B cell (primary cell): ENCODE data around the gene TFDP1. TPM values are rescaled to one million over a fixed set of nuclear protein-coding genes. Genes with fewer than 3 reads are reported as not detected.

Experiments used
- ATAC-seq: fragments of 200-7000 bp; cut with Tn5 transposase; one replicate; pipeline ENCODE4 v1.10.0; 2021; ENCODE audit warnings: low read depth, mild to moderate bottlenecking, moderate number of reproducible peaks, moderate library complexity
- CTCF ChIA-PET: fragments of 350-600 bp; sonication (Branson Sonifier 250); formaldehyde crosslinking; loops from one replicate; lab custom pipeline; 2021; ENCODE audit warnings: antibody characterized with exemption, inconsistent platforms; lab: Charles Lee
- POLR2A ChIA-PET: fragments of 350-600 bp; sonication (Branson Sonifier 250); formaldehyde crosslinking; loops from one replicate; lab custom pipeline; 2021; ENCODE audit warnings: antibody characterized with exemption; lab: Charles Lee
- DNase-seq: peaks from one replicate; pipeline ENCODE4 v3.0.0; 2013
- H2AFZ ChIP-seq: 2 replicates; pipeline ENCODE4 v1.6.1; 2012; ENCODE audit warnings: mild to moderate bottlenecking, low read depth, low read length; ENCODE audit not compliant: insufficient read depth, poor library complexity, severe bottlenecking
- H3K27ac ChIP-seq, 2 donors: 1 replicate in 1 of 2; 2 replicates in 1 of 2; pipeline ENCODE4 v1.5.1; 2012 to 2013; ENCODE audit warnings: low read length in 2 of 2, mild to moderate bottlenecking in 2 of 2, moderate library complexity in 1 of 2
- H3K27me3 ChIP-seq, 4 experiments: fragments of 200-600 bp in 1 of 4; sonication (generic) in 1 of 4; replicated peaks in 1 of 4; 1 replicate in 2 of 4; 2 replicates in 2 of 4; pipeline versions ENCODE4 v1.6.1 to v1.7.0; 2013 to 2016; ENCODE audit warnings: low read length in 3 of 4, mild to moderate bottlenecking in 2 of 4, mixed read lengths in 1 of 4, moderate library complexity in 1 of 4; ENCODE audit not compliant: insufficient read depth in 4 of 4, control insufficient read depth in 3 of 4; ENCODE audit errors: control extremely low read depth in 1 of 4
- H3K36me3 ChIP-seq, 2 experiments: replicated peaks in 1 of 2; 1 replicate in 1 of 2; 2 replicates in 1 of 2; pipeline versions ENCODE4 v1.6.1 to v1.7.1; 2013; ENCODE audit warnings: low read length in 1 of 2; ENCODE audit not compliant: insufficient read depth in 2 of 2, control insufficient read depth in 1 of 2; ENCODE audit errors: control extremely low read depth in 1 of 2, extremely low read depth in 1 of 2
- H3K4me1 ChIP-seq, 2 donors: fragments of 200-600 bp in 1 of 2; sonication (generic) in 1 of 2; 1 replicate in 1 of 2; 2 replicates in 1 of 2; pipeline versions ENCODE4 v1.5.1 to v1.6.1; 2013 to 2017; ENCODE audit warnings: low read length in 2 of 2; ENCODE audit not compliant: control insufficient read depth in 2 of 2, insufficient read depth in 2 of 2
- H3K4me2 ChIP-seq: replicated peaks from 2 replicates; pipeline ENCODE3; 2012; ENCODE audit warnings: mild to moderate bottlenecking, low read depth, low read length; ENCODE audit not compliant: poor library complexity, severe bottlenecking
- H3K4me3 ChIP-seq, 5 experiments: fragments of 200-600 bp in 1 of 5; sonication (generic) in 1 of 5; 1 replicate in 3 of 5; 2 replicates in 2 of 5; pipeline versions ENCODE4 v1.5.1 to v1.7.0; 2011 to 2016; ENCODE audit warnings: low read length in 4 of 5, mild to moderate bottlenecking in 4 of 5, low read depth in 2 of 5, control low read depth in 1 of 5, moderate library complexity in 1 of 5; ENCODE audit not compliant: insufficient read depth in 1 of 5; ENCODE audit errors: control extremely low read depth in 1 of 5, extremely low read depth in 1 of 5
- H3K79me2 ChIP-seq: fragments of 200-600 bp; sonication (generic); one replicate; pipeline ENCODE4 v1.6.0; 2016; ENCODE audit warnings: low read length; ENCODE audit not compliant: control insufficient read depth, insufficient read depth
- H3K9ac ChIP-seq: fragments of 200-600 bp; sonication (generic); 2 replicates; pipeline ENCODE4 v1.6.1; 2017; ENCODE audit warnings: mild to moderate bottlenecking, low read length, moderate library complexity
- H3K9me3 ChIP-seq, 3 donors: one replicate each; pipeline versions ENCODE4 v1.6.1 to v1.7.1; 2013; ENCODE audit warnings: low read length in 2 of 3; ENCODE audit not compliant: control insufficient read depth in 2 of 3, insufficient read depth in 1 of 3; ENCODE audit errors: control extremely low read depth in 1 of 3
- H4K20me1 ChIP-seq: 2 replicates; pipeline ENCODE4 v1.6.0; 2012; ENCODE audit warnings: mild to moderate bottlenecking, low read length; ENCODE audit not compliant: insufficient read depth, control insufficient read depth, poor library complexity, severe bottlenecking
- H3K27ac Mint-ChIP-seq: one replicate; pipeline ENCODE4 v1.8.0; 2021; ENCODE audit warnings: mixed read lengths
- H3K27me3 Mint-ChIP-seq: one replicate; pipeline ENCODE4 v1.8.0; 2021; ENCODE audit warnings: mixed read lengths
- H3K4me1 Mint-ChIP-seq: one replicate; pipeline ENCODE4 v1.8.0; 2021; ENCODE audit warnings: mixed read lengths
- H3K4me3 Mint-ChIP-seq: one replicate; pipeline ENCODE4 v1.8.0; 2021; ENCODE audit warnings: mixed read lengths
- H3K9me3 Mint-ChIP-seq: one replicate; pipeline ENCODE4 v1.8.0; 2022; ENCODE audit warnings: mixed read lengths; ENCODE audit not compliant: insufficient read depth
- EZH2 ChIP-seq: IDR thresholded peaks from 2 replicates; pipeline ENCODE4 v1.6.1; 2012; ENCODE audit warnings: borderline replicate concordance, low read depth, mild to moderate bottlenecking, moderate library complexity, low read length; ENCODE audit not compliant: insufficient read depth, poor library complexity, severe bottlenecking
- WGBS: methylation state at CpG from one replicate; pipeline ENCODE4 v1.1.5; 2013; ENCODE audit warnings: missing lambda C conversion rate; ENCODE audit not compliant: insufficient coverage; 5-methylcytosine and 5-hydroxymethylcytosine counted together
- intact Hi-C: fragments of 100-400 bp; cut with micrococcal nuclease; formaldehyde crosslinking; loops from one replicate; pipeline ENCODE4 v1.10.0; 2022
- polyA plus RNA-seq: library from polyadenylated mRNA; depleted of rRNA; stranded (reverse); fragments of >200 nt; gene quantifications from 2 replicates; pipeline ENCODE4 v1.2.3, GENCODE V29; 2012
- total RNA-seq, 2 donors: library from RNA; stranded (reverse); fragments of 120-200 nt in 1 of 2; gene quantifications; 1 replicate in 1 of 2; 2 replicates in 1 of 2; pipeline versions ENCODE4 v1.2.3 to v1.2.4, GENCODE V29; 2013 to 2022
- TF ChIP-seq, protein P1 (sequence below): fragments of 200-600 bp; IDR thresholded peaks from one replicate; pipeline ENCODE4 v1.8.0; 2022; ENCODE audit warnings: antibody characterized with exemption, mild to moderate bottlenecking

TFDP1 gene
- total and polyA plus RNA-seq, 2 donors (not counting 1 experiment from before 2014, with no cell fraction given): 19.1 to 31.1 TPM

GRCh38 chr13:113668491-113668971 is 84.0 kb downstream of the TFDP1 start:
- Histone ChIP-seq H3K9ac (no peak overlapping the region), H3K9me3 (peaks cover 0 to 14% (median 0%) of the 10 kb centered on the region in 3 donors), H3K27ac (no peak overlapping the region), H2AFZ (no peak overlapping the region), H3K4me2 (no peak overlapping the region), H3K27me3 (peaks cover 0 to 11% (median 0%) of the 10 kb centered on the region in 4 experiments), H3K36me3 (no peaks in the 10 kb centered on the region), H4K20me1 (no peaks in the 10 kb centered on the region), H3K4me1 (no peaks in the 10 kb centered on the region), H3K4me3 (no peak overlapping the region), H3K79me2 (no peaks in the 10 kb centered on the region)
- Mint-ChIP-seq H3K9me3 (no peaks in the 10 kb centered on the region), H3K4me3 (no peak overlapping the region), H3K27me3 (peaks cover 7% of the 10 kb centered on the region), H3K27ac (no peak overlapping the region), H3K4me1 (no peaks in the 10 kb centered on the region)
- ChIA-PET POLR2A (no interaction called here), CTCF (no interaction called here)
- no peak for DNase-seq
- no peak for ATAC-seq
- WGBS: 75% methylated on average over 20 of the region's 24 CpGs
- intact Hi-C loops: no loop called here
- TF ChIP-seq, protein P1, sequence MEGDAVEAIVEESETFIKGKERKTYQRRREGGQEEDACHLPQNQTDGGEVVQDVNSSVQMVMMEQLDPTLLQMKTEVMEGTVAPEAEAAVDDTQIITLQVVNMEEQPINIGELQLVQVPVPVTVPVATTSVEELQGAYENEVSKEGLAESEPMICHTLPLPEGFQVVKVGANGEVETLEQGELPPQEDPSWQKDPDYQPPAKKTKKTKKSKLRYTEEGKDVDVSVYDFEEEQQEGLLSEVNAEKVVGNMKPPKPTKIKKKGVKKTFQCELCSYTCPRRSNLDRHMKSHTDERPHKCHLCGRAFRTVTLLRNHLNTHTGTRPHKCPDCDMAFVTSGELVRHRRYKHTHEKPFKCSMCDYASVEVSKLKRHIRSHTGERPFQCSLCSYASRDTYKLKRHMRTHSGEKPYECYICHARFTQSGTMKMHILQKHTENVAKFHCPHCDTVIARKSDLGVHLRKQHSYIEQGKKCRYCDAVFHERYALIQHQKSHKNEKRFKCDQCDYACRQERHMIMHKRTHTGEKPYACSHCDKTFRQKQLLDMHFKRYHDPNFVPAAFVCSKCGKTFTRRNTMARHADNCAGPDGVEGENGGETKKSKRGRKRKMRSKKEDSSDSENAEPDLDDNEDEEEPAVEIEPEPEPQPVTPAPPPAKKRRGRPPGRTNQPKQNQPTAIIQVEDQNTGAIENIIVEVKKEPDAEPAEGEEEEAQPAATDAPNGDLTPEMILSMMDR: no peak
- no peak for TF ChIP-seq EZH2

- no peak overlapping the region for H3K4me3 ChIP-seq
- Mint-ChIP-seq H3K4me3 (no peak overlapping the region), H3K27me3 (peaks cover 7% of the 10 kb centered on the region), H3K9me3 (no peaks in the 10 kb centered on the region), H3K4me1 (no peaks in the 10 kb centered on the region), H3K27ac (no peak overlapping the region)
- intact Hi-C loops: no loop called here
- no peak overlapping the region for H2AFZ ChIP-seq
- H3K9ac ChIP-seq: no peak overlapping the region
- peaks cover 0 to 11% (median 0%) of the 10 kb centered on the region in 4 experiments for H3K27me3 ChIP-seq
- no peaks in the 10 kb centered on the region for H4K20me1 ChIP-seq
- H3K79me2 ChIP-seq: no peaks in the 10 kb centered on the region
- H3K36me3 ChIP-seq: no peaks in the 10 kb centered on the region
- H3K9me3 ChIP-seq: peaks cover 0 to 14% (median 0%) of the 10 kb centered on the region in 3 donors
- 86% methylated on average over 12 of the region's 13 CpGs for WGBS
- H3K4me1 ChIP-seq: no peaks in the 10 kb centered on the region
- no peak for TF ChIP-seq EZH2
- TF ChIP-seq, protein P1: no peak
- no peak for ATAC-seq
- ChIA-PET POLR2A (no interaction called here), CTCF (no interaction called here)
- DNase-seq: no peak
- H3K4me2 ChIP-seq: no peak overlapping the region
- no peak overlapping the region for H3K27ac ChIP-seq
Observed at GRCh38 chr13:113669231-113669754, 84.7 kb downstream of the TFDP1 start.
